GM19468 (cell line): Measurements from ENCODE around the gene ERICH4.

Source experiments
- ATAC-seq: cut with Tn5 transposase; IDR thresholded peaks from one replicate; pipeline ENCODE4 v1.9.1; 2021; ENCODE audit warnings: mild to moderate bottlenecking, moderate library complexity, moderate number of reproducible peaks; ENCODE audit not compliant: unreplicated experiment; ENCODE audit errors: extremely low read depth

The ERICH4 gene

DNA sequence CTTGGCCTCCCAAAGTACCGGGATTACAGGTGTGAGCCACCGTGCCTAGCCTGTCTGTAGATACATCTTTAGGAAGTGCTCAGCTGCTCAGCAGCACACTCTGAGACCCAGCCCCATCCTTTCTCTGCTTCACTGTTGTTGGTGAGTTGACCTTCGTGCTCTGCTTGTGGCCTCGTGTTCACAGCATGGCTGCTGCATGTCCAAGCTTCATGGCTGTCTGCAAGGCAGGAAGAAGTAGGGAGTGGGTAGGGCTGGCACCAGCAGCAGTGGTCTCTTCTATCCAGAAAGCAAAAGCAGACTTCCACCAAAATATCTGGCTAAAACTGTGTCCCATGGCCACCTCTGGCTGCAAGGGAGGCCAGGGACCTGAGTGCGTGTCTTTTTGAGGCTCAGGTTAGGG lies 30.0 kb upstream of the ERICH4 start:
- ATAC-seq: no peak

DNA sequence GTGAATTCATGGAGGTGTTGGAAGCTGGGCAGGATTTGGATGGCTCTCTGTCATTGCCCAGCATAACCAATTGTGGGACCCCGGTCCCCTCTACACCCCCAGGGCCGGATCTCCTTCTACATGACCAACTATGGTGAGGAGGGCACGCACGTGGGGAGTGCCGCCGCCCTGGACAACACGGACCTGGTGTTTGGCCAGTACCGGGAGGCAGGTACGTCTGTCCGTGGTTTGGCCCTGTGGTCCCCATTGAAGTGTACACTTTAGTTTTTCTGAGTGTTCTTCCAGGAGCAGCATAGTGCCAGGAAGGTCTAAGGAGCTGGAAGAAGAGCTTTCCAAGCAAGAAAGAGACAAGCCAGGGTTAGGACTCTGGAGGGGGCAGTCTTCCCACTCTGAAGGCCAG lies 29.0 kb upstream of the ERICH4 start:
- ATAC-seq: no peak

DNA sequence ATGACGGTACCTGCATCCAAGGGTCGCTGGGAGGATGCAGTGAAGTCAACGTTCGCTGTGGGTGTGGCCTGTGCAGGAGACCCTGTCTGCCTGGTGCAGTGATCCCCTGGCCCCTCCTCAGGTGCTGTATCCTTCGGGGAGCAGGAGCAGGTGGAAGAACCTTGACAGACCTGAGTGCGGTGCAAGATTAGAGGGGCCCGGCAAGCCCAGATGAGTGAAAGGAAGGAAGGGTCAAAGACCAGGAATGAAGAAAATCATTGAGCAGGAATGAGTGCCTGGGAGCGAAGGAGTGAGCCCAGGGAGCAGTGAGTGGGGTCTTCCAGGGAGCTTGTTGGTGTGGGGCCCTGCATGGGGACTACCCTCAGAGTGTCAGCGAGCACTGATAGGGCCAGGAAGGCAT lies 28.5 kb upstream of the ERICH4 start:
- no peak for ATAC-seq

GRCh38 chr19:41415154-41415571 lies 27.8 kb upstream of the ERICH4 start:
- no peak for ATAC-seq

GRCh38 chr19:41416194-41416674 lies 26.7 kb upstream of the ERICH4 start:
- ATAC-seq: no peak

- no peak for ATAC-seq
Observed at GRCh38 chr19:41420101-41420880, 22.7 kb upstream of the ERICH4 start.

GRCh38 chr19:41421314-41421713 lies 21.6 kb upstream of the ERICH4 start:
- ATAC-seq: no peak

GRCh38 chr19:41421973-41422372 lies 21.0 kb upstream of the ERICH4 start:
- no peak for ATAC-seq

DNA sequence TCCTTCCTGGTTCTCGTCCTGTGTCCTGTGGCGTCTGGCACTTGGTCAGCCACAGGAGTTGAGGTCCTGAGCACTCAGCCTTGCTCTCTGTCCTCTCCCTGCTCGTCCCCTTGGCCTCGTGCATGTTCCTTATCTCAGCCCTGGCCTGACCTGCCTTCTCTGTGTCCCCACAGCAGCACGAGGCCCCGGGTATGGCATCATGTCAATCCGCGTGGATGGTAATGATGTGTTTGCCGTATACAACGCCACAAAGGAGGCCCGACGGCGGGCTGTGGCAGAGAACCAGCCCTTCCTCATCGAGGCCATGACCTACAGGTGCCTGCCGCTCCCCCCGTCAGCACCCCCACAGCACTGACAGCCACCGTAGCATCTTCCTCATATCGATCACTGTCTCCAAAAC lies 20.5 kb upstream of the ERICH4 start:
- no peak for ATAC-seq

DNA sequence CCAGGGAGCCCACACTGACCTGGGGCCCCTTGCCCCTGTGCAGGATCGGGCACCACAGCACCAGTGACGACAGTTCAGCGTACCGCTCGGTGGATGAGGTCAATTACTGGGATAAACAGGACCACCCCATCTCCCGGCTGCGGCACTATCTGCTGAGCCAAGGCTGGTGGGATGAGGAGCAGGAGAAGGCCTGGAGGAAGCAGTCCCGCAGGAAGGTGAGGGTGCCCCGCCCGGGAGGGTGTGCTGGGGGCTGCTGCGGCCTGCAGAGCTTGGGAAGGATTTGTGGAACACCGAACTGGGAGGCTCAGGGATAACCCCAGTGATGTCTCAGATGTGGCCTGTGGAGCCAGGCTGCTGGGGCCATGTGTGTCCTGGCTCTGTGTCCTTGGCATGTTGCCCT lies 20.0 kb upstream of the ERICH4 start:
- ATAC-seq: no peak

DNA sequence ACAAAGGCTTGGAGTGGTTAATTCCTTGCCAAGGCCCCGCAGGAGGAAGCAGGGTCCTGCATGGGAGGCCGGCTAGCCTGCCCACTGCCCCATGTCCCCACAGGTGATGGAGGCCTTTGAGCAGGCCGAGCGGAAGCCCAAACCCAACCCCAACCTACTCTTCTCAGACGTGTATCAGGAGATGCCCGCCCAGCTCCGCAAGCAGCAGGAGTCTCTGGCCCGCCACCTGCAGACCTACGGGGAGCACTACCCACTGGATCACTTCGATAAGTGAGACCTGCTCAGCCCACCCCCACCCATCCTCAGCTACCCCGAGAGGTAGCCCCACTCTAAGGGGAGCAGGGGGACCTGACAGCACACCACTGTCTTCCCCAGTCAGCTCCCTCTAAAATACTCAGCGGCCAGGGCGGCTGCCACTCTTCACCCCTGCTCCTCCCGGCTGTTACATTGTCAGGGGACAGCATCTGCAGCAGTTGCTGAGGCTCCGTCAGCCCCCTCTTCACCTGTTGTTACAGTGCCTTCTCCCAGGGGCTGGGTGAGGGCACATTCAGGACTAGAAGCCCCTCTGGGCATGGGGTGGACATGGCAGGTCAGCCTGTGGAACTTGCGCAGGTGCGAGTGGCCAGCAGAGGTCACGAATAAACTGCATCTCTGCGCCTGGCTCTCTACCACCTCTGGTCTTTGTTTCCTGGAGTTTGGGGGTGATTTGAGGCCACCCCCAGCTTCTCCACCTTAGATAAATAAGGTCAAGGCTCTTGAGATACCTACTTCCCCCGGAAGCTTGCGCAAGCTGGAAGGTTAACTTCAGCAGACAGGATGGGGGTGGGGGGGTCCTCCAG lies 18.4 kb upstream of the ERICH4 start:
- no peak for ATAC-seq

DNA sequence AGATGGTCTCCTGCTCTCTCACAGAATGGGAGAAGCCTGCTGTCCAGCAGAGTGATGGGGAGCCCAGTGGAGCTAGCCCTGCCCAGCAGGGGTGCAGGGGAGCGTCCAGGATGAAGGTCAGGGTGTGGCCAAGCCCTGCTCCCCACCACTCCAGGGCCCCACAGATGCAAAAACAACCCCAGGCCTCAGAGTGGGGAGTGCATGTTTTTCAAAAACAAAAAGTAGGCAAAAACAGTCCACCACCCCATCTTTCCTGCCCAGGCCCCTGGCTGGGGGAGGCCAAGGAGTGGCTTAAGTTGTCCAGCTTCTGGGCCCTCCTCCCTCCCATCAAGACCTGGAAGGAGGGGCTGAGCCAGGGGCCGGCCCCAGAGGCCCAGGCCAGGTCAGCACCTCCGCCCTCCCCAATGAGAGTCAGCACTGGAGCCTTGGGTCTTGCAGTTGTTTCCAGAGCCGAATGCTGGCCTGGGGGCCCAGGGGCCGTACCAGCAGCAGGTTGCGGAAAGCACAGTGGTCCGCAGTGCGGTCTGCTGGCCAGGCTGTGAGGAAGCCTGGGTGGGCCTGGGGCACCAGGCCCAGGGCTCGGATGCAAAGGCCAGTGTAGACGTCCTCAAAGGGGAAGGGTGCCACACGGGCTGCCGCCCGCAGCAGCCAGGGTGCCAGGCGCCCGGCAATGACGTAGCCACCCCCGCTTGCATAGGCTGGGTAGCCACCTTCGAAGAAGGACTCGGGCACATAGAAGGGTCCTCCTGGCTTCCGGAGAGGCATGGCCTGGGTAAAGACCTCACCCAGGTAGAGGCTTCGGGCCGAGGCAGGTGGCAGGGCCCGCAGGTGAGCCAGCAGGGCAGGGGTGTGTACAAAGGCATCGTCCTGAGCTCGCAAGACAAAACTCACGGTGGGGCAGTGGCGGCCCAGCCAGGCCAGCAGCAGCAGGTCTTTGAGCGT lies 17.5 kb upstream of the ERICH4 start:
- no peak for ATAC-seq

GRCh38 chr19:41426116-41426841 lies 16.7 kb upstream of the ERICH4 start:
- no peak for ATAC-seq

DNA sequence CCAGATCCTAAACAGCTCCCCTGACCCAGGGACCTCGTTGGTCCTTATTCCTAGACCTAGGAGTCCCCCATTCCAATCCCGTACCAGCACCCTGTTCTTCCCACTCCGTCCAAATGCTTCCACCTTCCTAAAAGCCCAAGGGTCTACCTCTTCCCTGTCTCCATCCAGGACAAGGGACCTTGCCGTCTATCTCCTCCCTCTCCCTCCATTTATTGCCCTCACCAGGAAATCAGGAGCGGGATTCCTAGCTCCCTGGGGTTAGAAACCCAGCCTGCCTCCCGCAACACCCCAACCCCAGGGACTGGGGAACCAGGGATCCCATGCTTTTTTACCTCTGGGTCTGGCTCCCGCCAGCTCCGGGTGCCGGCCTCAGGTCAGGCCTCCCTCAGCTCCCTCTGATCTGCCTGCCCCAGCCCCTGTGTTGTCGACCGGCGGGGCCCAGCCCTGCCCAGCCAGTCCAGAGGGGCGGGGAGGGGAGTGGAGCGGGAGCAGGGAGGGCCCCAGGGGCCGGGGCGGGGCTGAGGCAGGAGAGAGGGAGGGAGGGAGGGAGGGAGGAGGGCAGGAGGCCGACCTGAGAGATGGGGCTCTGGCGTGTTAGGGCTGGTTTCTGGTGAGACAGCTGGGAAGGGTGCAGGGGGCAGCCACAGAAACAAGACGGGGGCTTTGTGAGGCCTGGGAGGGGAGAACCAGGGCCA lies 15.9 kb upstream of the ERICH4 start, which contains the start of gene B3GNT8:
B3GNT8 (minus strand) TSS at position 423 of the 695 bp plus-strand sequence. CDS start 596 bp downstream, outside the sequence.
- ATAC-seq: no peak

GRCh38 chr19:41427647-41428480 lies 15.1 kb upstream of the ERICH4 start:
- ATAC-seq: no peak

DNA sequence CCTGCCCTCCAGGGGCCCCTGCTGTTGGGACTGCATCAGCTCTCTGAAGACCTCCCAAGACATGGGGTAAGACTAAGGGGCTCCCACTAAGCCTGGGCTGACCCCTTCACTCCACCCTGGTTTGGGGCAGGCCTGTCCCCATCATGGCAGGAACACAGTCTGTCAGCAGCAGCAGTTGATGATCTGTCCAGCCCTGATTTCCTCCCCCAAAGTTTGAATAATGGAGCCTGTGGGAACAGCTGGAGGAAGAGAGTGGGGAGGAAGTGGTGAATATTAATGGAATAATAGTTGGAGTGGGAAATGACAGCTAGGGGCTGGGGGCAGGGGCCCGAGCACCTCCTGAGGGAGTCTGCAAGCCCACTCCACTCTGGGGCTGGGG lies 14.5 kb upstream of the ERICH4 start:
- no peak for ATAC-seq

- ATAC-seq: no peak
Observed at GRCh38 chr19:41430922-41431321, 12.0 kb upstream of the ERICH4 start.
